Activated naive CD8-positive, alpha-beta T cell (primary cell): ENCODE results near the gene MAP4K2.
"Not testable (repeated sequence)": the region's sequence is repeated elsewhere in the genome, so short reads cannot be mapped to it uniquely, and the experiment has no call there.

ENCODE experiments used
- H3K27ac Mint-ChIP-seq: one replicate; pipeline ENCODE4 v1.8.0; 2021; ENCODE audit warnings: mixed read lengths
- H3K27me3 Mint-ChIP-seq: one replicate; pipeline ENCODE4 v1.8.0; 2021; ENCODE audit warnings: mixed read lengths
- H3K36me3 Mint-ChIP-seq: one replicate; pipeline ENCODE4 v1.8.0; 2021; ENCODE audit warnings: mixed read lengths
- H3K4me1 Mint-ChIP-seq: one replicate; pipeline ENCODE4 v1.8.0; 2021; ENCODE audit warnings: low read depth, mixed read lengths
- H3K4me3 Mint-ChIP-seq: one replicate; pipeline ENCODE4 v1.8.0; 2021; ENCODE audit warnings: mild to moderate bottlenecking, mixed read lengths
- H3K9me3 Mint-ChIP-seq: one replicate; pipeline ENCODE4 v1.8.0; 2021; ENCODE audit warnings: low read depth, mixed read lengths

MAP4K2 gene

DNA sequence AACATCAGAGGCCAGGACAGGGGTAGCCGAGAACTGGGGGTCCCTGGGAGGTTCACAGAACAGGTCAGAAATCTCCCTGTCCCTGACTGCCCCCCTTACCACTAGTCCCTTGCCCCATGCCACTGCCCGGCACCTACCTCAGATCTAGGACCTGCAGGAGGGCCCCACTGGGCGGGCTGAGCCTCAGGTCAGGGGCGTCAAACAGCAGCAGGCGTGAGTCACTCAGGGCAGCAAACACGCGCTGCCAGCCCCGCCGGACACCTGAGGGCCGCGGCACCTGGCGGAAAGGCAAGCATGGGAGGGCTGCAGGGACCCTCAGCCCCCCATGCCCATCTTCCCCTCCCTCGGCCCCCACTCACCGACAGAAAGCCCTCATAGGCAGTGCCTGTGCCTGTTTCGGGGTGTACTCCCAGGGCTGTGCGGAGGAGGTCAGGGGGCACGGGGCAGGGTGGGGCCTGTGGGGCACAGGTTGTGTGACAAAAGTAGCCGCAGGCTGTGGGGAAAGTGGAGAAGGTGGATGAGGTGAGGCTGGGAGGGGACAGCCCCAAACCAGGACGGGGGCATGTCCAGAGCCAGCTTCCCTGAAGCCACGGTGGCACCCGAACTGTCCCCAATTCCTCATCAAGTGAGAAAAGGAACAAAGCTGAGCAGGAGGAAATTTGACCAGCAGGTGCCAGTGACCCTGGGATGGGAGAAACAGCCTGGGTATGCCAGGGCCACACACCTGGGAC is 29.6 kb upstream of the MAP4K2 start:
- no peaks in the 10 kb centered on the region for H3K27me3 Mint-ChIP-seq
- no peaks in the 10 kb centered on the region for H3K4me1 Mint-ChIP-seq
- no peak overlapping the region for H3K27ac Mint-ChIP-seq
- no peak overlapping the region for H3K4me3 Mint-ChIP-seq
- no peaks in the 10 kb centered on the region for H3K36me3 Mint-ChIP-seq
- H3K9me3 Mint-ChIP-seq = no peaks in the 10 kb centered on the region

DNA sequence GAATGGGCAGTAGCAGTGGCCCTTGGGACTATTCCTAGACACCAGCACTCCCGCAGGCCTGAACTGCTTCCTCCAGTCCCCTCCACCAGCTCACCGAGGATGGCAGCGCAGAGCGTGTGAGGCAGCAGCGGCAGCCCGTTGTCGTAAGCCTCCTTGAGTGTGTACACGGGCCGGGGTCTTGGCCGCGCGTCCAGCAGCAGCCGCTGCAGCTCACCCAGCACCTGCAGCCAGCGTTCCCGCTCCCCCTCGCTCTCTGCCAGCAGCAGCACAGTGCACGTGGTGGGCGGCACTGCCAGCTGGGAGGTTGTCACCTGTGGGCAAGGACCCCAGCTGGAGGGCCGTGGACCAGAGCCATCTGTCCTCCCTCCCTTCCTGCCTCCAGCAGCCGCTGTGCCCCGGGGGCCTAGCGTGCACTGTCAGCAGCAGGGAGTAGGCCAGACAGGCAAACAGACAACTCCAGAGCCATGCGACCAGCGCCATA is 28.4 kb upstream of the MAP4K2 start:
- Mint-ChIP-seq H3K9me3 (no peaks in the 10 kb centered on the region), H3K36me3 (no peaks in the 10 kb centered on the region), H3K27ac (no peak overlapping the region), H3K27me3 (no peaks in the 10 kb centered on the region), H3K4me1 (no peaks in the 10 kb centered on the region), H3K4me3 (no peak overlapping the region)

DNA sequence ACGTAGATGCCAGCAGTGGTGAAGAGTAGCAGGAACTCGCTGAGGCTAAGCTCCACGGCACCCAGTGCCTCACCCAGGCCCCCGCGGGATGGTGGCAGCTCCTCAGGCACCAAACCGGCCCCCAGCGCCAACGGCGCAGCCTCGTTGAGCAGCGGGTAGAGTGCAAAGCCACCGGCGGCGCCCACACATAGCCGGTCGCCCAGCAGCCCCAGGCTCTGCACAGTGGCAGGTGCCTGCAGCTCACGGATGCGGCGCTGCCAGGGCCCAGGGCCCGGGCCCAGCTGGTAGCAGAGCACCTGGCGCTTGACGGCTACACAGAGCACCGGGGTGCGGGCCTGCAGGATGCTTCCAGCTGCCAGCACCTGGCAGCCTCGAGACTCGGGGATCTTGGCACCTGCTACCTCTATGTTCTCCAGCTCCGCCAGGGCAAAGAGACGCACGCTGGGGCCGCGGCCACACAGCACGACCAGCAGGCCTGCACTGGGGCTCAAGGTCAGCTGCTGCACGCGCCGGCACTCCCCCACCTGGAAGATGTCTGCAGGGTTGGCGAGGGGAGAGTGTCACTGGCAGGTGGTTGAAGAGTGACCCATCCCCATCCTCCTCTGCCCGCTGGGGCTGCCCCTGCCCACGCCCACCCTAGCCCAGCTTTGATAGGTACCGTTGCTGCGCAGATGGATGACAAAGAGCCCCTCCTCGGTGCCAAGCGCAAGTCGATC is 26.7 kb upstream of the MAP4K2 start:
- Mint-ChIP-seq H3K27me3 (no peaks in the 10 kb centered on the region), H3K4me3 (no peak overlapping the region), H3K9me3 (no peaks in the 10 kb centered on the region), H3K36me3 (peaks cover 7% of the 10 kb centered on the region), H3K27ac (no peak overlapping the region), H3K4me1 (no peaks in the 10 kb centered on the region)

DNA sequence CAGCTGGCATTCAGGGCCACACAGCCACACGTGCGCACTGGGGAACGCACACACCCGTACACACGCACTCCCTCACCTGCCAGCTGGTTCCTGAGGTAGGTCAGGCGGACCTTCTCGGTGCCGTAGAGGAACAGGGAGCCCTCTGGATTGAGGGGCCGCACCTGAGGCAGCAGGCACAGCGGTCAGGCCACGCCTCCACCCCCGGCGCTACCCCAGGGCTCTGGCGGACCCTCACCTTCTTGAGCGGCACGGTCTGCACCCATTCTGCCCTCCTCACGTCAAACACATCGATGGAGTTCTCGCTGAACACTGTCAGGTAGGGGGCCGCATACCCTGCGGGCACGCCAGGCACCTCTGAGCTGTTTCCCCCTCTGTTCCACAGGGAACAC is 24.4 kb upstream of the MAP4K2 start:
- Mint-ChIP-seq H3K27ac (no peak overlapping the region), H3K4me3 (no peak overlapping the region), H3K36me3 (peaks cover 7% of the 10 kb centered on the region), H3K9me3 (no peaks in the 10 kb centered on the region), H3K27me3 (no peaks in the 10 kb centered on the region), H3K4me1 (no peaks in the 10 kb centered on the region)

DNA sequence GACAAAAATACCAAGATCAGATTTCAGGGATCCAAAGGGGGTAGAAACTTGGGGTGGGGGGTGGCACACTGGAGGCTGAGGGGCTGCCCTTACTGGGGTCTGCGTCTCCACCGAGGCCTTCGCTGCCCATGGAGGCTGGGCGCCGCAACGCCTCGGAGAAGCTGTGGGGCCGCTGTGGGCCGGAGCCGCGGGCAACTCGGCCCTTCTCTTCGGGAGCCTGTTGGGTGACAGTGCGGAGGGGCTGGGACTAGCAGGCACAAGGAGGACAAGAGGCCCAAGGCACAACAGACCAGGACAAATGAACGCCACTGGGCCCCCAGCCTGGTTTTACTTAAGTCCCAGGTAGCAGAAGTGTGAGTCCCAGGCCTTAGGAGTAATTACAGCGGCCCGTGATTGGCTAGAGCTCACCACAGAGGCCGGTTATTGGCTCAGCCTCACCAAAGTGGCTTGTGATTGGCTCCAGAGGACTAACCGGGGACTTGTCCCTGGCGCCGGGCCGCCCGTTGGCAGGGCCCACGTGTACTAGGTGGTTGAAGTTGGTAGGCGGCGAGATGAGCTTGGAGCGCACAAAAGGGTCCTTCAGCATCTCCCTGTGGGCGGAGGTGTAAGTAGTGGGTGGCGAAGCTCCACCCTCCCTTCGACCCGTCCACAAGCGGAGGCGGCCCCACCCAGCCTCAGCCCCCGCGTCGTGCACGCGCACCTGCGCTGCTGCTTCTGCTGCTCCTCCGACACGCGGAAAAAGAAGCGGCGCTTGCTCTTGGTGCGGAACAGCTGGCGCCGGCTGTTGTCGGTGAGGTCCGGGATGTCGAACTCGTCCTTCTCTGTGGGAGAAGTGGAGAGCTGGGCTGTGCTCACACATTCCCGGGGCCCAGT is 23.8 kb upstream of the MAP4K2 start:
- no peaks in the 10 kb centered on the region for H3K4me1 Mint-ChIP-seq
- no peak overlapping the region for H3K27ac Mint-ChIP-seq
- H3K36me3 Mint-ChIP-seq = peaks cover 7% of the 10 kb centered on the region
- no peak overlapping the region for H3K4me3 Mint-ChIP-seq
- H3K9me3 Mint-ChIP-seq = no peaks in the 10 kb centered on the region
- no peaks in the 10 kb centered on the region for H3K27me3 Mint-ChIP-seq

DNA sequence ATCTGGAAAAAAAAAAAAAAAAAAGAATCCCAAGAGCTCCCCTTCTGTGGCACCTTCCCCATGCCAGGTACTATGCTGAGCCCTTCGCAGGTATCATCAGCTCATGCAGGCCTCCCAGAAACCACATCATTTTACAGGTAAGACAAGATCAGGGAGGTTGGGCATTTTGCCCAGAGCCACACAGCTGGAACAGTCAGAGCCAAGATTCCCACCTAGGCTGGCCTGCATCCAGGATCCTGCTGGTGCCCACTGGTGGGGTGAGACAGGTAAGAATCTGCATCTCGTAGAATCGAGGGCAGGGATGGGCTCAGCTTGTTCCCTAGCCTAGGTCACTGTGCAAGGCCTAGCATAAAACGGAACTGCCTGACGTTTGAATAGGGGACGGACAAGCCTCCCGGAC is 23.0 kb upstream of the MAP4K2 start:
- Mint-ChIP-seq H3K4me3 (no peak overlapping the region), H3K27ac (no peak overlapping the region), H3K36me3 (peaks cover 7% of the 10 kb centered on the region), H3K4me1 (no peaks in the 10 kb centered on the region), H3K27me3 (no peaks in the 10 kb centered on the region), H3K9me3 (no peaks in the 10 kb centered on the region)

DNA sequence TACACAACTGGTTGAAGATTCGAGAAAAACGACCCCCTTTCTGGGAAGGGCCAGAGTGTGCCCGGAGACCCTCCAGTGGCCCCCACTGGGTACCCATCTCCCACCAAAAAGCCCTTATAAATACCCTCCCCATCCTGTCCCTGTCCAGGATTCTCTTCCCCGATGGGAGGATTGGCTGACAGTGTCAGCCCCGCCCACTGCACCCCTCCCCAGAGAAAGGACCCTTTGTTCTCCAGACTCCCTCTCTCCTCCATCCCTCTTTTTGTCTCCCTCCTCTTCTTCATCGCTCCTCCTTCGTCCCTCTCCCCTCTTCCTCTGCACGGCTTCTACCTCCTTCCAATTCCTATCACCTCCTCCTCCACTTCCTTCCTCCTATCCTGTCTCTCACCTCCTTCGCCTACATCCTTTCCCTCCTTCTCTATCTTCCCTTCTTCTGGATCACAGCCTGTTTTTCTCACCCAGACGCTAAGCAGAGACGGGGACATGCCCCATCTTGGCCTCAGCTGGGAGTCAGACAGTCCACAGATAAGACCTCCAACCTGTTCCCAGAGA is 20.6 kb upstream of the MAP4K2 start:
- Mint-ChIP-seq H3K4me3 (no peak overlapping the region), H3K27ac (no peak overlapping the region), H3K27me3 (no peaks in the 10 kb centered on the region), H3K4me1 (no peaks in the 10 kb centered on the region), H3K9me3 (no peaks in the 10 kb centered on the region), H3K36me3 (peaks cover 7% of the 10 kb centered on the region)

DNA sequence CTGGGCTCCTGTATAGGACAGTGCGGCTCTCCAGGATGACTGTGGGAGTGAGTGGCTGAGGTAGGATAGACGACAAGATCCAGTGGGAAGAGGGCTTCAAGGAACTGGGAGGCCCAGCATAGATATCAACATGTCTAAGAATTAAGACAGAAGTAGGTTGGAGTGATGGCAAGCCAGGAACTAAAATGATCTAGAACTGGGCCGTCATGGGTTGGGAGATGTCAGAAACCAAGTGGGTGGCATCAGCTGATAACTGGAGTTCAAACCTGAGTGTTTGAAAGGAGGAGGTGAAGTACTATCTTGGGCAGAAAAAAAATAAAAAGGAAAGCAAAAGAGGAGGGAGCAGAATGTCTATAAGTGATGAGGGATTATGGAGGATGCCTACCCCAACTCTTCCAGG is 14.5 kb upstream of the MAP4K2 start:
- Mint-ChIP-seq H3K4me3 (no peak overlapping the region), H3K27me3 (no peaks in the 10 kb centered on the region), H3K36me3 (no peaks in the 10 kb centered on the region), H3K4me1 (no peaks in the 10 kb centered on the region), H3K9me3 (no peaks in the 10 kb centered on the region), H3K27ac (no peak overlapping the region)

DNA sequence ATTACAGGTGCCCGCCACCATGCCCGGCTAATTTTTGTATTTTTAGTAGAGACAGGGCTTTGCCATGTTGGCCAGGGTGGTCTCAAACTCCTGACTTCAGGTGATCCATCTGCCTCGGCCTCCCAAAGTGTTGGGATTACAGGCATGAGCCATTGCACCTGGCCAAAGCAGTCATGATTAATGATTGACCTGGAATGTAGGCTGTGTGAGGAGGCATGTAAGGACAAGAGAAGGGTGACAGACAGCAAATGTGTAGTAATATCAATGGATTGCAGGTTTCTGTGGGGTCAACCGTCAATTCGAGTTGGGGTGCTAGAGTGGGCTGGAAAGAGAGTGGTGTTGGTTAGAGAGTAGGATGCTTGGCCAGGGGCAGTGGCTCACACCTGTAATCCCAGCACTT is 12.4 kb upstream of the MAP4K2 start:
- H3K4me1 Mint-ChIP-seq, H3K36me3 Mint-ChIP-seq, H3K9me3 Mint-ChIP-seq, H3K27ac Mint-ChIP-seq, H3K4me3 Mint-ChIP-seq, H3K27me3 Mint-ChIP-seq: not testable (repeated sequence)

DNA sequence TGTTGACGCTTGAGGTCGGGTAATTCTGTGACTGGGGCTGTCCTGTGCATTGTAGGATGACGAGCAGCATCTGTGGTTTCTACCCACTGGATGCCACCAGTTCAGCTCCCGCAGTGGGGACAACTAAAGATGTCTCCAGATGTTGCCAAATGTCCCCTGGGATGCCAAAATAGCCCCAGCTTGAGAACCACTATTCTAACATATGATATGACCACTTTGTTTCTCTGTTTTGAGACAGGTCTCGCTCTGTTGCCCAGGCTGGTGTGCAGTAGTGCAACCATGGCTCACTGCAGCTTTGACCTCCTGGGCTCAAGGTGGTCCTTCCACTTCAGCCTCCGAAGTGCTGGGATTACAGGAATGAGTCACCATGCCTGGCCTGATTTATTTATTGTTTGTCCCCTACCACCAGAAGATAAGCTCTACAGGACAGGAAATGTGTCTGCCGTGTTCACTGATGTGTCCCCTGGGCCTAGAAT is 11.7 kb upstream of the MAP4K2 start:
- Mint-ChIP-seq H3K36me3 (no peaks in the 10 kb centered on the region), H3K4me1 (peaks cover 7% of the 10 kb centered on the region), H3K4me3 (no peak overlapping the region), H3K27me3 (no peaks in the 10 kb centered on the region), H3K27ac (no peak overlapping the region), H3K9me3 (no peaks in the 10 kb centered on the region)

DNA sequence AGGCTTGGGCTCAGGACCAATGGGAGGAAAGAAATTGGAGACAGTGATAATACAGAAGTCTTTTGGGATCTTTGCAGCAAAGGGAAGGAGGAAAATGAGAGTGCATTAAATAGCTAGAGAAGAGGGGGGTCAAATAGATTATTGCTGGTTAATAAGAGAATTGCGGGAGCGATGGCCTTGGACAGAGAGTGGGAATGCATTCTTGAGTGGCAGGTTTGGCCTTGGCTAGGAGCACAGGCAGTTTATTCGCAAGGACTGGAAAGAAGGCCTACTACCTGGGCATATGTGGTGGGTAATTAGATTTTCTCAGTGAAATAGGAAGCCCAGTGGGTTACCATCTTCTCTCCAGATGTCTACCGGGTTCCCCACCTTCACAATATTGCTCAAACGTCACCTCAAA is 10.8 kb upstream of the MAP4K2 start:
- Mint-ChIP-seq H3K27ac (no peak overlapping the region), H3K27me3 (no peaks in the 10 kb centered on the region), H3K9me3 (no peaks in the 10 kb centered on the region), H3K4me1 (peaks cover 13% of the 10 kb centered on the region), H3K36me3 (no peaks in the 10 kb centered on the region), H3K4me3 (no peak overlapping the region)

DNA sequence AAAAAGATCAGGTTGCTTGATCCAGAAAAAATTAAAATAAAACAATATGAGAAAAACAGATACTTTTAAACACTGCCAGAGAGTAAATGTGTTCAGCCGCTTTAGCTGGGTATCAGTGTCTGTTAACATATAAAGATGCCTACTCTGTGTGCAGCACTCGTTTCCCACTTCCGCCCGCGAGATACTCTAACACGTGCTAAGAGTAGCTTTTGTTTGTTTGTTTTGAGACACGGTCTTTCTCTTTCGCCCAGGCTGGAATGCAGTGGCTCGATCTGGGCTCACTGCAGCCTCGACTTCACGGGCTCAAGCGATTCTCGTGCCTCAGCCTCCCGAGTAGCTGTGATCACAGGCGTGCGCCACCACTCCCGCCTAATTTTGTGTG is 7.9 kb upstream of the MAP4K2 start:
- Mint-ChIP-seq H3K27me3 (no peaks in the 10 kb centered on the region), H3K4me3 (peak overlapping the region; percentile 94), H3K4me1 (peaks cover 27% of the 10 kb centered on the region), H3K9me3 (no peaks in the 10 kb centered on the region), H3K27ac (peak overlapping the region; percentile 91), H3K36me3 (peaks cover 4% of the 10 kb centered on the region)

DNA sequence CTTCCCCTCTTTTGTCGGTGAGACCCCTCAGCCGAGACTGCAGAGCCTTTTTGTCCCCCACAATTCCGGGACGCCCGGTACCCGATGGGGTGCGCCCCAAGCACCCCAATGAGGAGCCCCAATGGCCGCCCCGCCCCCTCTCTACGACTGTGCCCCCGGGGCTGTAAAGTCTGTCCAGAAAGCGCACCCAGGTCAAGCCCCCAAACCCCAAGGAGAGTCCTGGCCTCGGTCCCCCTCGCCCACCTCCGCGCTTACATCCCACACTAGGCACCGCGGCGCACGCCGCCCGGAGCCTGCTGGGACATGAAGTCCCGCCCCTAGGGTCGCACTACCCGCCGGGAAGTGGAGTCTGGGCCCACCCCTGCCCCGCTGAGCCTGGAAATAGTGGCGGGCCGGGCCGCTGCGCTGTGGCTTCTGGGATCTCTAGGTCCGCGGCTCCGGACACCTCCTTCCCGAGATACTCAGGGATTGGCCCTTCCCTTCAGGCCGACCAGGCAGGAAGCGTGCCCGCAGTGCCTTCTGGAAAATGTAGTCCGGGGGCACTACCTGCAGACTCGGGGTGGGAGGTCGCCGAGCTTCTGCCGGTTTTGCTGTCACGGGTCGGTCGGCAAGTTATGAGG is 7.4 kb upstream of the MAP4K2 start, which contains the start of gene MEN1:
Gene MEN1, minus strand, starts transcription at position 281 of the 620 bp plus-strand sequence. CDS start 442 bp downstream, outside the sequence.
- Mint-ChIP-seq H3K27ac (peak within 1 kb of the TSS; percentile 91), H3K4me3 (peak within 1 kb of the TSS; percentile 94), H3K4me1 (peaks cover 27% of the 10 kb centered on the region), H3K9me3 (no peaks in the 10 kb centered on the region), H3K27me3 (no peaks in the 10 kb centered on the region), H3K36me3 (peaks cover 4% of the 10 kb centered on the region)

DNA sequence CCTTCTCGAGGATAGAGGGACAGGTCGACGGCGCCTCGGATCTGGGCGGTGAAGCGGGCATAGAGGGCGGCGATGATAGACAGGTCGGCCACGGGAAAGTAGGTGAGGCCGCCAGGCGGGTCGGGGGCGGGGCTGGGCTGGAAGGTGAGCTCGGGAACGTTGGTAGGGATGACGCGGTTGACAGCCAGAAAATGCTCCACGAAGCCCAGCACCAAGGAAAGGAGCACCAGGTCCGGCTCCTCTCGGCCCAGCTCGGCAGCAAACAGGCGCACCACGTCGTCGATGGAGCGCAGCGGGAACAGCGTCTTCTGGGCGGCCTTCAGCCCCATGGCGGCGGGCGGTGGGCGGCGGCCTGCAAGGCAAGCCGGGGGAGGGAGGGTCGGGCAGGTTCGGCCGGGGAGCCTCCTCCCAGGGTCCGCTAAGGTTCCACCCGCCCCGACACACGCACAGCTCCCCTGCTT is 6.8 kb upstream of the MAP4K2 start:
- Mint-ChIP-seq H3K27me3 (no peaks in the 10 kb centered on the region), H3K4me3 (peak overlapping the region; percentile 94), H3K27ac (peak overlapping the region; percentile 91), H3K4me1 (peaks cover 27% of the 10 kb centered on the region), H3K9me3 (no peaks in the 10 kb centered on the region), H3K36me3 (peaks cover 4% of the 10 kb centered on the region)
